GM21619 (cell line): Measurements from ENCODE around the gene LOXL3.

Source experiments
- ATAC-seq: cut with Tn5 transposase; IDR thresholded peaks from one replicate; pipeline ENCODE4 v1.9.1; 2021; ENCODE audit not compliant: unreplicated experiment

The LOXL3 gene

GRCh38 chr2:74510272-74510671, 43.5 kb downstream of the LOXL3 start:
- ATAC-seq = no peak

GRCh38 chr2:74507926-74508520, 45.7 kb downstream of the LOXL3 start:
- ATAC-seq = peak; percentile 3

GRCh38 chr2:74507145-74507925, 46.4 kb downstream of the LOXL3 start, which contains the start of gene PCGF1:
PCGF1 (minus strand) TSS chr2:74507695; CDS start chr2:74507668, 27 bp downstream.
- ATAC-seq = peak; percentile 84

- no peak for ATAC-seq
These were observed 48.1 kb downstream of the LOXL3 start for GRCh38 chr2:74505448-74506246.

- ATAC-seq = no peak
These were observed 49.2 kb downstream of the LOXL3 start for GRCh38 chr2:74504591-74504990.

- ATAC-seq = no peak
These were observed 50.0 kb downstream of the LOXL3 start for GRCh38 chr2:74503506-74504475.

- peak; percentile 37 for ATAC-seq
These were observed 50.8 kb downstream of the LOXL3 start for GRCh38 chr2:74502720-74503505.

- ATAC-seq = no peak
These were observed 51.5 kb downstream of the LOXL3 start for GRCh38 chr2:74502147-74502719.

GRCh38 chr2:74501335-74502071, 52.2 kb downstream of the LOXL3 start:
- ATAC-seq = no peak

GRCh38 chr2:74500578-74500946, 53.2 kb downstream of the LOXL3 start:
- no peak for ATAC-seq

GRCh38 chr2:74499940-74500577, 53.7 kb downstream of the LOXL3 start:
- ATAC-seq = no peak

GRCh38 chr2:74499267-74499939, 54.3 kb downstream of the LOXL3 start, which contains the start of gene LBX2:
LBX2 (minus strand) TSS chr2:74499603; CDS start chr2:74499537, 66 bp downstream.
- ATAC-seq = no peak

GRCh38 chr2:74498500-74499266, 55.1 kb downstream of the LOXL3 start:
- ATAC-seq = no peak

- no peak for ATAC-seq
These were observed 55.8 kb downstream of the LOXL3 start for GRCh38 chr2:74497777-74498499.

GRCh38 chr2:74496997-74497776, 56.6 kb downstream of the LOXL3 start:
- ATAC-seq = no peak
